Gastroesophageal sphincter (tissue), 3 donors: ENCODE data around the gene ZNF613.

Experiments used
- CTCF ChIP-seq, 4 experiments: fragments of 200-600 bp in 2 of 4; fragments of 450-650 bp in 2 of 4; sonication (generic) in 1 of 4; IDR thresholded peaks; one replicate each; pipeline ENCODE4 v1.5.1; 2017 to 2019; ENCODE audit warnings: antibody characterized with exemption in 4 of 4, mild to moderate bottlenecking in 2 of 4, moderate library complexity in 2 of 4
- EP300 ChIP-seq: sonication (generic); formaldehyde crosslinking; IDR thresholded peaks from one replicate; pipeline ENCODE4 v1.6.1; 2017; ENCODE audit warnings: antibody characterized with exemption, mild to moderate bottlenecking
- POLR2AphosphoS5 ChIP-seq: sonication (generic); formaldehyde crosslinking; IDR thresholded peaks from one replicate; pipeline ENCODE4 v1.6.1; 2017; ENCODE audit warnings: antibody characterized with exemption

DNA sequence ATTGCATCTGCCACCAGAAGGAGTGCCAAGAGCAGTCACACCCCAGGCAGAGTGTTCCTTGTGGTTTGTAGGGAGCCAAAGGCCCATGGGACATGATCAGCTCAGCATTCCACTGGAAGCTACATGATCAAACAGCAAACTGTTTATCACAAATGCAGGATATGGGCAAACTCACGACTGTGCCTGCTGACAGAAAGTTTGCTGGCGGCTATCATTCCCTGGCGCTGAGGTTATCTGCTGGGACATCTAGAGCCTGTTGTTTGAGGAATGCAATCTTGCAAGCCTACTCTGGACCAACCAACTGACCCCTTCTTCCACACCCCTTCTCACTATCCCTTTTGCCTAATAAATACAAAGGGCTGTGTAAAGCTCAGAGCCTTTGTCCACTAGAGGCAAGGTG lies 7.7 kb upstream of the ZNF613 start:
- TF ChIP-seq EP300: no peak
- TF ChIP-seq CTCF (IDR thresholded peaks at IDR 0.05): no peak
- no peak for TF ChIP-seq POLR2AphosphoS5
